Measurements from ENCODE around the gene UCP1.
A peak's percentile ranks its signal among the peaks of the same experiment; 100 is the strongest.

UCP1 gene, protein sequence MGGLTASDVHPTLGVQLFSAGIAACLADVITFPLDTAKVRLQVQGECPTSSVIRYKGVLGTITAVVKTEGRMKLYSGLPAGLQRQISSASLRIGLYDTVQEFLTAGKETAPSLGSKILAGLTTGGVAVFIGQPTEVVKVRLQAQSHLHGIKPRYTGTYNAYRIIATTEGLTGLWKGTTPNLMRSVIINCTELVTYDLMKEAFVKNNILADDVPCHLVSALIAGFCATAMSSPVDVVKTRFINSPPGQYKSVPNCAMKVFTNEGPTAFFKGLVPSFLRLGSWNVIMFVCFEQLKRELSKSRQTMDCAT

DNA sequence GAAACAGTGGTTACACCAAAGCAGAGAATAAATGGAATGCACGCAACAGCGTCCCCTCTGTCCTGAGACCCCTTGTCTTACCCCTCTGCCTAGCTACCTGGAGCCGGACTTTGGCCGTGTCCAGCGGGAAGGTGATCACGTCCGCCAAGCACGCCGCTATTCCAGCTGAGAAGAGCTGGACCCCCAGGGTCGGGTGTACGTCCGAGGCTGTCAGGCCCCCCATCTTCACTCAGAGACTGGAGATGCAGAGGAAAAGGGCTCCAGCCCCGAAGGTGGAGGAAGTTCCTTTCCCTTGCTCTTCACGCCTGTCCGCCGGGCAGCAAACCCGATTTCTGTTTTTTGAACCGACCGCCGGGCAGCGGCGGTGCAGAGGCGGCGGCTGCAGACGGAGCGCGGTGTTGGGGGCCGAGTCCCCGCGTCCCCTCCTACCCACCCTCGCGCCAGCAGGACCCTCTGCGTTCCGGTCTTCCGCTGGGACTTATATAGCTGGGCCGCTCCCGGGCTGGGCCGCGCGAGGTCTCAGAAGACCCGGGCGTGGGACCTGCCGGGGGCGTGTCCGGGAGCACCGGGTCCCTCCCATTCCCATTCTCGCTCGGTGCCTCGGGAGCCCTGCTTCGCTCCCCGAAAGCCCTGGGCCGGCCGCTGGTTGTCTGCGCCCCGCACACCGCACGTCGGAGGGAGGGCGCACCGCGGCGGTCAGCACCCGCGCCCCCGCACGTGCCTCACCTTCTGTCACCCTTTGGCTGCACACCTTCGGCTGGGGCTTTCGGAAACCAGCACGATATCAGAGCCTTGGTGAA lies at the start of gene UCP1:
TSS of gene UCP1 (minus strand) at position 455 of the 800 bp plus-strand sequence. CDS start at position 223, 232 bp downstream.
- DNase-seq = no peak

DNA sequence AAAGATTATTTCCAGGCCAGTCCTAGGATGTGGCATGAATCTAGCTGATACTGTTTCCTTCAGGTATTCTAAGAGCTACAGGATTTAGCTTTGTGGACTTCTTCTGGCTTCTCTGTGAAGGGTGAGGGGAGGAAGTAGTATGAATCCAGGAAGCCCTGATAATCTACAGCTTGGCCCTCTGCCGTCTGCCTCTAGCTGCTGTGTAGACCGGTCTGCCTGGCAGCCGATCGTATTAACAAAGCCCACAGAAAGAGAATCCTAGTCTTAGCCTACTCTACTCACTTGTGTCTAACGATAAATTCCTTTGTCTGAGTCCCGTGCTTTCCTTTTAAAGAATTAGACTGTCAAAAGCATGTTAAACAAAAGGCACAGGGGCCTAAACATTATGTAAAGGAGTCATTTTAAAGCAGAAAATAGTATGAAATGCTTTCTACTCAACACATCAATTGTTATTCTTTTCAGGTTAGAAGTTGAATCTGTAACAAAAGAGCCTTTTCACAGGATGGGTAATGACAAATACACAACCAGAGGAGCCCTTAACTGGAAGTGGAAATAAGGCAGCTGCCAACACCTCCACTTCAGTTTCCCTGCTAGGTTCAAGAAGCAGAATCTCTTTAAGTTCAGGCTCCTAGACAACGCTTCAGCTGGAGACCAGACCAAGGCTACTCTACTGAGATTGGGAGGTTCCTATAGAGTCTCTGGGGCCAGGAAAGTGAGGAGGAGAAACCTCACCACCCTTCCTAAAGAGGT lies 48.9 kb upstream of the UCP1 start:
- no peak for DNase-seq

DNA sequence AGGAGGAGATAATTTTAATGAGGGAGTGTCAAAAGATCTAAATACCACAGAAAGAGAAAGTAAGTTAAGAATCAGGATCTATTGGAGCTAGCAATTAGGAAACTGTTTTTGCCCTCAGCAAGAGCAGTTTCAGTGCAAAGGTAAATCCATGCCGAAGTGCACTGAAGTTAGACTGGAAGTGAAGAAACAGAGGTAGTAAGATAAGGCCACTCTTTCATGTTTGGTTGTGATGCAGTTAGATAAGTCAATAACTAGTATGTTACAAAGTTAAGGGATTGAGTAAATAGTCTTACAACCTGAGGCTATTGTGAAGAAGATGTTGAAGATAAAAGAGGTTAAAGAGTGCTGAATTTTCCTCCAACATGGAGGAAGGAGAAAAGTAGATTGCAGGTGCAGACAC lies 46.7 kb upstream of the UCP1 start:
- DNase-seq = no peak

DNA sequence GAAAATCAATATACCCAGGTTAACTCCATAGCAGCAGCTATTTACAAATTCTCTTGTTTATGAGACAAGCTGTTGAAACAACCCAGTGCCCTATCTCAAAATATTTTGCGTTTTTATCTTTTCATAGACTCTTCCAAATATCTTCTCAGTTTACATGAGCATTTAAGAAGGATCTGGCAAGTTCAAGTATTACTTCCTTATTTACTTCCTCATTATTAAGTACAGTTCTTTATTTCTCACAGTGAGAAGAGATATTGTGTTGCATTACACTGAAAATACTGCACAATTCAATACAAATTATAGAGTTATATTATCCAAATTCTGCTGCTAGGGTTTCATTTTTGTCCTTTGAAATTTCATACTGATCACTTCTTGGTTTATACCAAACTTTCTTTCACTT lies 43.6 kb upstream of the UCP1 start:
- no peak for DNase-seq

DNA sequence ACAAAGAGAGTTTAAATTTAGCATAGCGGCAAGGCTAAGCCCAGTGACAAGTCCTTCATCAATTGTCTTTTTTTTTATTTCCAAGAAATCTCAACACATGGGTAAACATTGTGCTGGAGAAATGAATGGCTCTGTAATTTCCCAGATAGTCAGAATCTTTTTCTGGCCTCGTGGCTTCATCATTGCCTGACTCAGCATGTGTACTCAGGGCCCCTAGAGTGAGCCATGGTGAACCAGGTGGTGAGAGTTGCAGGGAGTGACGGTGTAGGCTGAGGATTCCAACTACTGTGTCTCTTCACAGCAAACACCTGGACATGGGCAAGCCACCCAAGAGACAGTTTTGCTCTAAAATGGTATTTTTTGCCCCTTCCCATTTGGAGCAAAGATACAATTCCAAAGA lies 43.1 kb upstream of the UCP1 start:
- DNase-seq = no peak

DNA sequence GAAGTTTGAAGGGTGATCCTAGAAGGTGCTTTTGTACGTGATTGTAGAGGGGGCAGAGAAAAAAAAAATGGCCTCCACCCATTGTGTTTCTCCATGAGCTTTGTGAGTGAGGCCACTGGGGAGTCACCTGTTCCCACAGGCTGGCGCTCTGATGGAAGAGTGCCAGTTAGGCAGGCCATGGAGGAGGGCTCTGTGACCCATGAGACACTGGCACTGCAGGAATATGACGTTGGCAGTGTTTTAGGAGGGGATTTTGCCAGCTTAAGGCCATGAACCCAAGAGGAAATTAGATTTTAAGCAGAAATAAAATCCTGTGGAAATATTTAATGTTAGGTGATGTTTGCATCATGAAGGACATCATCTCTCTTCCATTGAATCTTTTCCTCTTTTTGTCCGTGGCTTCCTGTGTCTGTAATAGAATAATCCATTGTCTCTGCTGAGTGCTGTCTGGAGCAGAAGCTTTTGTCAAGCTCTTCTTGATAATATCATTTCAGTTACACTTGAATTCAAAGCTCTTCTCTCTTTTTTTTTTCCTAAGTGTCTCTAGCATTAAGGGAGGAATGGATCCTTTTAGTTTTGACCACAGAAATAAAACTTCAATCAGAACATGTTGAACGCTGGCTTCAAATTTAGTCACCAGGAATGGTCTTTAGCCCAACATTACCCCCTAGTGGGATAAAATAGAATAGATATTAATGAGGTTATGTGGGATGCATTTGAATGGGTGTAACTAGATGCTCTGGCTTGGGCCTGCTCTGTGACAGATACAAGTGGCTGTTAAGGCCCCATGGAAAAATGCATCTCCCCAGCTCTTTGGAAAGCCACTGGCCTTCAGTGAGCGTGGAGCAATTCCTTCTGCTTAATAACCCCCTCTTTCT lies 41.0 kb upstream of the UCP1 start:
- DNase-seq = peak in 1 of 2 experiments; percentile 26

DNA sequence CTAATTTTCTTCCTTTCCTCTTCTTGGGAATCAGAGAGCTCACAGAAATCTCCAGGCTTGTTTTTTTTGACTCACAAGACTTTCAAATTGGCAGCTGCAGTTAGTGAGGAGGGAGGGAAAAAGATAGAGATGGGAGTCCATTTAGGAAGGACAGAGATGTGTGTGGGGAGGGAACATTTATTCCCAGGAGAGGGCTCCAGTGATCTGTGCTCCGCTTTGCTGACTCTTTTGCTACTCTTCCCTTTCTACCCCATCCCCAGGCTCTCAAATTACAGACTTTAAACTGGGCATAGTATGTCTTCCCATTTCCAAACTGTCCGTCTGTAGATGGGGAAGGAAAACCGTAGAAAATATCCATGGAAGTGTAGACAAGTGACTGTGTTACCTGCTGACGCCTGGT lies 39.1 kb upstream of the UCP1 start:
- no peak for DNase-seq

DNA sequence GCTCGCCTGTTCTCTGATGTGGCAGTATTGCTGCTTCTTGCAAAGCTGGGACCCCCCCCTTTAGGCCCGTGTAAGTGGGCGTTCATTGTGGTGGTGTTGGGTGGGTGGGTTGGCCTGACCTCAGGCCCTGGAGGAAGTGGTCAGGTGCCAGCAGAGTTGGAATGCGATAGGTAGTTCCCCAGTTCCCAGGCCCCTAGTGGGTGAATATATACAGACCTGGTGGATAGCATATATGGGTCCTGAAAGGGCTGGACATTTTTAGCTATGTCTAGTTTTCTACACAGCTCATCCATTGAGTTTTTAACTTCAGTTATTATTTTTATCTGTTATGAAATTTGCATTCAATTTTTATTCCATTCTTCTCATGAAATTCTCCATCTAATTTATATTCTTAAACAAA lies 35.8 kb upstream of the UCP1 start:
- no peak for DNase-seq

DNA sequence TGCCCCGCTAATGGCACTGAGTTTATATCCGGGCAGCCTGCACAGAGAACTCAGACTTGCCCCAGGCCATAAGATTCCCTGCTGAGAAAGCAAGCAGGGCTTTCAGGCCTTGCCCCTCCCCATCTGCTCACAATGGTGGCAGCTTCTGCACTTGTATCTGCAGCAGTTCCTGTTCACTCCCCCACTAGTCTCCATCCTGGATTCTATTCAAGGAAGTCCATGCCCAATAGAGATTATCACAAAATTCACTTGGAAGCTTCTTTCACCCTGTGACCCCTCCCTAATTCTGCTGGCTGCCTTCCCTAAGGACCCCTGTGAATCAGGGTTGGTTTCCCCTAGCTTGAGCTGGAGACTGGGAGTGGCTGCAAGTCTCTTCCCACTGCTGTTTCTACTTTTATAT lies 34.5 kb upstream of the UCP1 start:
- DNase-seq = no peak

DNA sequence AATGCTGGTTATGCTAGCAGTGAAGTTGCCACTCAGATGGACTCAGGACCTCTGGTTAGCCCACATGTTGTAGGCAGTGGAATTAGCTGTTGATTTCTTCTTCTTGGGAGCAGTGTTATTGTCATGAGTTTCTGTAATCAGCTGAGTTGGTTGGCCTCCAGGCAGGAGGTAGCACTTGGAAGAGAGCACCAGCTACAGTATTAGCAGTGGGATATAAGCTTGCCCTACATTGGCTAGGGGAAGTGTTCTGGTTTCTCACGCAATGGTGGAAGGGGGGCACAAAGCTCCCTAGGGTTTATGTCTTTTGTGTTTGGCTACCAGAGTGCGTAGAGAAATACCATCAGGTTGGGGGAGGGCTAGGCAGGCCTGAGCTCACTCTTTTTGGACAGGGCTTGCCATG lies 34.0 kb upstream of the UCP1 start:
- no peak for DNase-seq

DNA sequence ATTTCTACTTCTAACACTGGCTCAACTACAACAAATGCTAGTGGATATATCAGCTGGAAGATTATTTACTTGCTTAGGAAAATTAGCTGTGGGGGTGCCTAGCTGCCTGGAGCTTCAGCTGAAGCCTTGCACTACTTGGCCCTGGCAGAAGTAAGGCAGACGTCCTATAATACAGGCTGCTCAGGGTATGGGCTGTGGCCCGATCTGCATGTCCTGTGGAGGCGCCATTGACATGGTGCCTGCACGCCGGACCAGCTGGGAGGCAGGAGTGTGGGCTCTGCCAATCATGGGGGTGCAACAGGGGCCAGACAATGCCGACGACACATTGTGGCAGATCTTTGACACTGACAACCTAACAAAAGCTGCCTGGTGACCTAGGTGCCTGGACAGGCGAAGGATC lies 31.6 kb upstream of the UCP1 start:
- DNase-seq = no peak

DNA sequence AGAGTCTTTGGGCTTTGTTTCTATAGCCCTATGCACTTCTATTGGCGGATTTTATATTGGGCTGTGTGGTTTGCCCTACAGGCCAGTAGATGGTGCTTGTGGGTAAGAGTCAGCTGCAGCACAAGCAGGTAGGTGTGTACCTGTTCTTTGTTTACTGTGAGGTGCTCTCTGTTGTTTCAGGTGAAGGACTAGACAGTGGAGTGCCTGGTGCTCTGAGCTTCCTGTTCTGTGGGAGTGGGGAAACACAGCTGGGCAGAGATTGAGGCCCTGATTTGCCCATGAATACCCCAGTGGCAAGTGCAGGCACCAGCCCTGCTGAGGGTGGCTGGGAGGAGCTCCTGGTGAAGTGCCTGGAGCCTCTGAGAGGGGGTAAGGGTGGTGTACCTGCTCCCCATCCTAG lies 26.3 kb upstream of the UCP1 start:
- no peak for DNase-seq

DNA sequence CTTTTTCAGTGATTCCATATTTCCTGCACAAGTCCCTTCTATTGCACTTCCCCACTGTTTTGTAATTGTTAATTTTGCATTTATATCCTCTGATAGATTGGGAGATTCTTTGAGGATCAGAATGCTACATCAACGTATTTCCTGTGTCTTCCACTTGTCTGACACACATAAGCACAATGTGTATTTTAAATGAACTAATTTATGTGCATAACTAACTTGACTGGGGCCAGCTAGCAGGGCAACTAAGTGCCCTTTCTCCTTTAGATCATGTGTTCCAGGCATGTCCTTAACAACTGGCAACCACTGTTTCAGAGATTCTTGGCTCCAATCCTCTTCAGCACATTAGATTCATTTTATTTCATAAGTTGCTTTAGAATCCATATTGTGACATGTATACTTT lies 15.7 kb upstream of the UCP1 start:
- DNase-seq = no peak

DNA sequence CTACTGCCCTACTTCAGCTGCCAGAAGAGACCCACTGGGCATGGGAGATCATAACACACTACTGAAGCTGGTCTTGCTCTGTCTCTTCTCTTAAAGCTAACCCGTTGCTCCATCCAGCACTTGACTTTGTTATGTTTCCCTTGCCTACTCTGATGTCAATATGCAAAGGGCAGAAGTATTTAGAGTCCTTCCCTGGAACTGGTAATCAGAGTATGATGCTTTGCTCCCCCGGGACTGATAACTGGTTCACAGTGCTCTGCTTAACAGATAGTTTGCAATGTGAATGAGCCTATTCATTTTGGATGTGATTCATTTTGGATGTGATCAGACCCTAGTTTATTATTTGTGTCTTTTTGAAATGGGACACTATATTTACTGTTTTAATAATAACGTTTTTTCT lies 12.3 kb upstream of the UCP1 start:
- no peak for DNase-seq

DNA sequence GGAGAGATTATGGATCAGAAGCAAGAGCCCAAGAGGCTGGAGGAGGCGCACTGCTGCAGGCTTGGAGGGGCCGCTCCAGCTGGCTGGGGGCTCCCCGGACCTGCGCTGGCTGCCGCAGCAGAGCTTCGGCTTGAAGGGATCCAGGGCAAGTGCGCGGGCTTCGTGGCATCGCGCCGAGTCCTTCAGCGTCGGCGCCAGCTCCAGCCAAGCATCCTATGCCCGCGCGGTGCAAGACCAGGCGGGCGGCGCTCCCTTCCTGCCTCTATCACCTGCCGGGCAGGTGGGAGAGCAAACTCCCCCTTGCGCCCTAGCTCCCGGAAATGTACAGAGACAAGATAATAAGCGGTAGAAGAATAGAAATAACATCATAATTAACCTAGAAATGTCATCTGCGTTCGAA lies 10.5 kb upstream of the UCP1 start:
- DNase-seq = no peak

DNA sequence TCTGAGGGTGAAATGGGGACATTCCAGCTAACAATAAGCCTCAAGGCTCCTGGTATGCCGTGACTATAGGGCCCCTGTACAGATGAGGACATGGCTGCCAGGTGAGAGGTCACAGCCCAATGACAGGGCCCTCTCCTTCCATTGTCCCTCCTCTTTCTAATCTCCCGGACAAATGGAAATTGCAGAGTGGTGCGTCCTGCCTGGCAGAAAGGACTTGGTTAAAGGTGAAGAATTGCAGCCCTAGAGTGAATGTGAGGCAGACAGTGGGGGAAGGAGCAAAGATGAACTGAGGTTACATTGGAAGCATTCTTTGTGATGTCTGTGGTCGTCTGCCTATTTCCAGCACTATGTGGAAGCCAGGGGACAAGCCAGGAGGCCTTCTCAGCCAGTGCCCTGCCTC lies 6.7 kb upstream of the UCP1 start:
- no peak for DNase-seq

DNA sequence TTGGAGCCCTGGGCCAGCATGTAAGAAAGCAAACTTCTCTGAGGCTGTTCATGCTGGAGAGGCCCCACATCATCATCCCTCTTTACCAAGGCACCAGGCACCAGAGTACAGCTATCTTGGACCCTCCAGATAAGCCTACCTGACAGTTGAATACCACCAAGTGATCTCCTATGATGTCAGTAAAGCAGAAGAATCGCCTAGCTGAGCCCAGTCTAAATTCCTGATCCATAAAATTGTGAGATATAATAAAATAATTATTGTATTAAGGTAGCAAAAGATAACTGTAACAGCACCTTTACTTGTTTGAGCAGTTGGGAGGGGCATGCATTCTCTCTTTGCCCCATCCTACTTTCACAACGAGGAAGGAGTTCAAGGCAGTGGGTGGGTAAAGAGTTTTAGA lies 2.9 kb upstream of the UCP1 start:
- no peak for DNase-seq

DNA sequence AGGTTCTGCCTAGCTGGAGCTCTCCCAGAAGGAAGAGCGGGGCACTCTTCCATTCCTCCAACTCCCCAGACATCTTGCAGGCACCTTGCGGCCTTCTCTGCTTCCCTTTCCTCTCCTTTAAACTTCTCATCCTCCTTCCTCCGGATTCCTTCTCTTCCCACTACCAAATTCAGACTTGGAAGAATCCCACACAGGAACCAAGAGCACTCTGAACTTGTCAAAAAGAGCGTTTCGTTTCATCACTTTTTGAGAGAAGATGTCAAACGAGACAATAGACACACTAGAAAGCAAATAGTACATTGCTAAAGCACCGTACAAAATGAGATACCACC lies 512 bp upstream of the UCP1 start:
- no peak for DNase-seq

DNA sequence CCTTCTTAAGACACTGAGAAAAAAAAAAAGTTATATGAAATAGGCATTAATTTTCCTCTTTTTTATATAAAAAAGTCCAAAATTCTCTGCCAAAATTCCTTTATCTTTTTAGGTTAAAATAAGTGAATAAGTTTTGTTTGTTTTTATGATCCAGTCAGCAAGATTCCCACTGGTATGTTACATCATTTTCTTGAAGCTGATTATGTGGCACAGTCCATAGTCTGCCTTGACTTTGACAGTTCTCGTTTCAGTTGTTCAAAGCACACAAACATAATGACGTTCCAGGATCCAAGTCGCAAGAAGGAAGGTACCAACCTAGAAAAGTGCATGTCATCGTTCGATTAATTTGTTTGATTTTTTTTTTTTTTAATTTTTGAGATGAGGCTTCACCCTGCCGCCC lies 9.1 kb downstream of the UCP1 start:
- DNase-seq = no peak

DNA sequence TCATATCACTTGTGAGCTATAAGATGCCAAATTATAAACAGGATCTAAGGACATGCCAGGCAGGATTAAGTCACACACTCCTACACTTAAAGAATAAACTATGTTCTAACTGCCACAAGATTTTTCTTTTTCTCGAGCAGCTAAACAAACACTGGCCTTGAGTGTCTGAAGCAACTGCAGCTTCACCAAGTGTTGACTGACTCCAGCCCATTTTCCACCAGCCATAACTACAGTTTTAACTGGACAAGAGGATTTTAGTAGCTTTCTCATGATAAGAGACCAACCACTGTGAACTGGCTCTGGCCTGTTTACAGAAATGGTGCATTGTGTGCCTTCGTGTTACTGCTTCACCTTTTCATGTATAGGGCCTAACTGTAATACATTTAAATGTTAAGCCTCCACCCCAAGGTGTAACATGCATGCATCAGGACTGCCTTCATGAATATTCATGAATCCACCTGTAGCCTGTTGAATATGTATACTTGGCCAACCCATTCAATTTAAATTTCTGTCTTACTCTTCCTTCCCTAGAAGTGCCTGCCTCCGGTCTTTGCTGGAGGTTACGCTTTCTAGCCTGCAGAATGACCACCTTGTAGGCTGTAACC lies 10.8 kb downstream of the UCP1 start:
- DNase-seq = no peak

DNA sequence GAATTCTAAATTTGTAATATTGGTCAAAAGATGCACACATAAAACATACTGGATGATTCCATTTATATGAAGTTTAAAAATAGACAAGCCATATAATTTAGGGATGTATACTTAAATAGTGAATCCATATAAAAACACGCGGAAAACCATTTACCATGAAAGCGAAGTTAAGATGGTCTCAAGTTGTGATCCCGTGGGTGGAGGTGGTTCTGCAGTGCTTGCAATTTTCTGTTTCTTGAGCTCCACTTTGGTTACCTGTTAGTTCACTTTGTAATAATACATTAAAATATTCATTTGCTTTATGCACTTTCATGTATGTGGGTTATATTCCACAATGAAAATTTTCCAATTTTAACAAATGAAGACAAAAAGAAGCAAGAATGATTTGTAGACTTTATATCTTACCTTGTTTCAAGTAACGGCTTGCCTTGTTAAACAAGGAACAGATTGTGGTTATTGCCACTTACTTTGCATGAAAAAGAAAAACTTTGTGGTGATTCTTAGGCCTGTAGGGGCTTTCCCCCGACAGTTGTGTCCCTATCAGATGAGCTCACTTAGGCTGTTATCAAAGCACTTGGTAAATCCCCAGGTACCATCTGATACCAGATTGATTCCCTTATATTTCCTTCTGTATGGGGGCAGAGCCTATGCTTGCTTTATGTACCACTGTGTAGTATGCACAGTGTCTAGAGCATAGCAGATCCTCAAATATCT lies 12.2 kb downstream of the UCP1 start:
- no peak for DNase-seq

DNA sequence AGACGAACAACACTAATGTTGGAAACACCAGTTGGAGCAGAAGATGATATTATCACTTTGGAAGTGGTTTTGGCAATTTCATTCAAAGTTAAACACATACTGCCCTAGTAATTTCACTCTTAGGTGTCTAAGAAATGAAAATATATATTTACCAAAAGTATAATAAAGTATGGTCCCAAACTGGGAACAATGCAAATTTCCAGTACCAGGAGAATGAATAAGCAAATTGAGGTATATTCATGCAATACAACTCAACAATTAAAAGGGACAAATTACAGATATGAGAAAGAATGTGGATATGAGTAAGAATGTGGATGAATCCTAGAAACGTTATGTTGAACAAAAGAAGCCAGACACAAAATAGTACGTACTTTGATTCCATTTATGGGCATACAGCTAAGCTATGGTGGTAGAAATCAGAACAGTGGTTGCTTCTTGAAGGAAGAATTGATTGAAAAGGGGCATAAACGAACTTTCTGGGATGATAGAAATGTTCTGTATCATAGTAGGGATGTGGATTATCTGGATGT lies 34.7 kb downstream of the UCP1 start:
- DNase-seq = no peak
